GM23248 (cell line): ENCODE data around the gene CHRND. TPM values are rescaled to one million over a fixed set of nuclear protein-coding genes. Genes with fewer than 3 reads are reported as not detected.

Experiments
- DNase-seq: peaks from one replicate; pipeline ENCODE4 v3.0.0-alpha.2; 2015
- H2AFZ ChIP-seq: fragments of 200-600 bp; sonication (generic); 2 replicates; pipeline ENCODE4 v1.6.1; 2016; ENCODE audit warnings: antibody characterized with exemption
- H3F3A ChIP-seq: fragments of 200-600 bp; sonication (generic); 2 replicates; pipeline ENCODE4 v1.6.1; 2016; ENCODE audit warnings: mild to moderate bottlenecking, antibody characterized with exemption, mixed run types; ENCODE audit not compliant: insufficient read depth
- H3K27ac ChIP-seq: fragments of 200-600 bp; sonication (generic); 2 replicates; pipeline ENCODE4 v1.5.1; 2016; ENCODE audit warnings: mild to moderate bottlenecking
- H3K27me3 ChIP-seq: fragments of 200-600 bp; sonication (generic); replicated peaks from 2 replicates; pipeline ENCODE4 v1.6.1; 2016; ENCODE audit warnings: mild to moderate bottlenecking; ENCODE audit not compliant: insufficient read depth
- H3K36me3 ChIP-seq: fragments of 200-600 bp; sonication (generic); 2 replicates; pipeline ENCODE4 v1.6.1; 2016; ENCODE audit warnings: low read depth, mild to moderate bottlenecking
- H3K4me1 ChIP-seq: fragments of 200-600 bp; sonication (generic); 2 replicates; pipeline ENCODE4 v1.6.1; 2016; ENCODE audit warnings: mild to moderate bottlenecking; ENCODE audit not compliant: insufficient read depth
- H3K4me2 ChIP-seq: fragments of 200-600 bp; sonication (generic); one replicate; pipeline ENCODE4 v1.6.1; 2016; ENCODE audit warnings: mild to moderate bottlenecking; ENCODE audit not compliant: unreplicated experiment
- H3K4me3 ChIP-seq: fragments of 200-600 bp; sonication (generic); 2 replicates; pipeline ENCODE4 v1.5.1; 2016; ENCODE audit warnings: mild to moderate bottlenecking
- H3K79me2 ChIP-seq: fragments of 200-600 bp; sonication (generic); 2 replicates; pipeline ENCODE4 v1.6.1; 2016; ENCODE audit warnings: mild to moderate bottlenecking; ENCODE audit not compliant: insufficient read depth
- H3K9ac ChIP-seq: fragments of 200-600 bp; sonication (generic); 2 replicates; pipeline ENCODE4 v1.6.1; 2016; ENCODE audit warnings: mild to moderate bottlenecking
- H3K9me2 ChIP-seq: fragments of 200-600 bp; sonication (generic); 2 replicates; pipeline ENCODE4 v1.6.1; 2016; ENCODE audit warnings: mixed run types, mild to moderate bottlenecking, moderate library complexity; ENCODE audit not compliant: insufficient read depth
- H3K9me3 ChIP-seq: fragments of 200-600 bp; sonication (generic); one replicate; pipeline ENCODE4 v1.6.1; 2017; ENCODE audit warnings: low read depth
- H4K20me1 ChIP-seq: fragments of 200-600 bp; sonication (generic); 2 replicates; pipeline ENCODE4 v1.6.0; 2016; ENCODE audit not compliant: insufficient read depth
- EZH2 ChIP-seq: fragments of 200-600 bp; sonication (generic); IDR thresholded peaks from 2 replicates; pipeline ENCODE4 v1.6.1; 2018; ENCODE audit warnings: antibody characterized with exemption, mild to moderate bottlenecking; ENCODE audit not compliant: insufficient read depth, poor library complexity, severe bottlenecking
- EZH2phosphoT487 ChIP-seq: fragments of 200-600 bp; sonication (generic); IDR thresholded peaks from 2 replicates; pipeline ENCODE4 v1.6.1; 2018; ENCODE audit warnings: antibody characterized with exemption, moderate library complexity, mild to moderate bottlenecking, low read depth; ENCODE audit not compliant: insufficient read depth
- WGBS, 2 experiments: methylation state at CpG; one replicate each; pipeline ENCODE4 v1.1.6; 2015 to 2017; ENCODE audit warnings: low lambda C conversion rate in 2 of 2, low coverage in 1 of 2; ENCODE audit errors: missing lambda C conversion rate in 2 of 2; 5-methylcytosine and 5-hydroxymethylcytosine counted together
- in situ Hi-C: fragments of 300-500 bp; cut with MboI; formaldehyde crosslinking; loops from 2 replicates; pipeline ENCODE4 v1.15.0; 2020
- polyA plus RNA-seq: library from polyadenylated mRNA; unstranded; fragments of >200 nt; fragmentation: Nextera tagmentation; extraction: Ambion mirVana; gene quantifications from 2 replicates; pipeline ENCODE4 v1.2.1, GENCODE V29; 2016
- total RNA-seq: library from RNA; depleted of rRNA; stranded (reverse); fragments of >200 nt; shearing (Covaris generic); gene quantifications from 2 replicates; pipeline ENCODE4 v1.2.3, GENCODE V29; 2014

The CHRND gene
- total and polyA plus RNA-seq, 2 experiments from 2014 or later, result not detected

DNA sequence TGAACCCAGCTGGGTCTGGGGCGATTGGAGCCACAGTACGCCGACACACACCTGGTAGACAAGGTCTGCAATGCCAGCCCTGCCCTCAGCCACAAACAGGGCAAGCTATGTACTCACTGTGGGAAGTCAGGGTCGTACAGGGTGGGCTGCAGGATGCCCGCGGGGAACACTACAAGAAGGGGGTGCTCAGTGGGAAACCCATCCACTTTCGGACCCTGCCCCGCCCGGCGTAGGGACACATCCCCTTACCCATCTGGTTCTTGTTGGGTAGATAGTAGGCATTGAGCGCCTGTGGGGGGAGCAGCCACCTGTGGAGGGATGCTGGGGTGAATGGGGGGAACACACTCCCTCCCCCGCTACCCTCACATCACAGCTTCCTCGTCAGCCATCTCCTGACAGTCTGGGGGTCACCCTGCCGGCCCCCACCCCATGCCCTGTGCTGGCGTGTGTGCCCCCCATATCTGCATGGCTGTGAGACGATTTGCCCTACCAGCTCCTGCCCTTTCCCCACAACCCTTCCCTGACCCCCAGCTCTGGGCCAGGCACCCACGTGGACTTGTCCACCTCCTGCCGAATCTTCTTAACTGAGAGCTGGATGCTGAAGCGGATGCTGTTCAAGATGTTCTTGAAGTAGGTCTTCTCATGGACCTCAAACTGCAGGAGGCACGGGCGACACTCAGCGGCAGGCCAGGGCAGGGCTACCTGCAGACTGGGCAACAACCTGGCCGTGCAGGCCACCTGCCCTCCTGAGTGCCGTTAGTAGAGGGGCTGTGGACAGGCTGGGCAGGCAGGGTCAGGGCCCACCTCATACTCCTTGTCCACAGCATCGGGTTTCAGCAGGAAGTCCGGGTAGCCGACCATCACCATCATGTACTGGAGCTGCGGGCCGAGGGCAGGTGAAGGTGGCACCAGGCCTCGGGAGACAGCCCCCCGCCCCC, 43.4 kb upstream of the CHRND start:
- in situ Hi-C loops, result no loop called here
- no peaks in the 10 kb centered on the region for H4K20me1 ChIP-seq
- H3K4me3 ChIP-seq, result no peak overlapping the region
- H3K4me1 ChIP-seq, result no peaks in the 10 kb centered on the region
- peaks cover 24% of the 10 kb centered on the region for H3K27me3 ChIP-seq
- H3K4me2 ChIP-seq, result no peak overlapping the region
- H3K9ac ChIP-seq, result no peak overlapping the region
- no peak for DNase-seq
- no peaks in the 10 kb centered on the region for H3K79me2 ChIP-seq
- H2AFZ ChIP-seq, result no peak overlapping the region
- no peaks in the 10 kb centered on the region for H3K9me2 ChIP-seq
- no peaks in the 10 kb centered on the region for H3F3A ChIP-seq
- TF ChIP-seq EZH2phosphoT487 (no peak), EZH2 (no peak)
- WGBS, 2 experiments, result 65 to 66% methylated on average over 28 to 30 of the region's 31 CpGs
- H3K36me3 ChIP-seq, result no peaks in the 10 kb centered on the region
- H3K9me3 ChIP-seq, result no peaks in the 10 kb centered on the region
- H3K27ac ChIP-seq, result no peak overlapping the region

DNA sequence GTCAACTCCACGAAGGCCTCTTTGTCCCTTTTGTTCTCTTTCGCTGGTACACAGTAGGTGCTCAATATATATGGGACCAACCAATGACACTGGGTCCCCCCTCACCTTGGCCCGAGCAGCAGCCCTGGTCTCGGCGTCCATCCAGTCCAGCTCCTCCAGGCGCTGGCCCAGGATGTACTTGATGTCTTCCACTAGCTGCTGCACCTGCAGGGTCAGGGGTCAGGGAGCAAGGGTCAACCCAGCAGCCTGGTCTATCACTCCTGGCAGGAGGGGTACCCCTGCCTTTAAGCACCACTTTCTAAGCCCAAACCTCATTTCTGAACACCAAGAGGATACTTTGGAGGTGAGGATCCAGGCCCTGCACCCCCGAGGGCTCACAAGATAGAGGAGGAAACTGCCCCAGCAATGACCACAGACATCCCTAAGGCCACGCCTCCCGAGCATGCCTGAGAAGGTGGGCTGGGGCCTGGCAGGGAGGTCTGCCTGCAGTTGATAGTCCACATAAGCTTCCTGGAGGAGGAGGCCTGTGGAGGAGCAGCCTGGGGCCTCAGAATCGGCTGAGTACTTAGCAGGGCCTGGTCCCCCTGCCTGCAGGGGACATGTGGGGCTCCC, 42.5 kb upstream of the CHRND start:
- H3K27ac ChIP-seq, result no peak overlapping the region
- H2AFZ ChIP-seq, result no peak overlapping the region
- H3K4me2 ChIP-seq, result no peak overlapping the region
- no peaks in the 10 kb centered on the region for H4K20me1 ChIP-seq
- H3K9me3 ChIP-seq, result no peaks in the 10 kb centered on the region
- no peaks in the 10 kb centered on the region for H3K9me2 ChIP-seq
- no peak for DNase-seq
- WGBS, 2 experiments, result 61 to 66% methylated on average over 10 of the region's 10 CpGs
- H3K27me3 ChIP-seq, result peaks cover 30% of the 10 kb centered on the region
- TF ChIP-seq EZH2phosphoT487 (no peak), EZH2 (no peak)
- in situ Hi-C loops, result no loop called here
- H3K79me2 ChIP-seq, result no peaks in the 10 kb centered on the region
- no peak overlapping the region for H3K4me3 ChIP-seq
- H3K9ac ChIP-seq, result no peak overlapping the region
- no peaks in the 10 kb centered on the region for H3F3A ChIP-seq
- H3K36me3 ChIP-seq, result no peaks in the 10 kb centered on the region
- H3K4me1 ChIP-seq, result no peaks in the 10 kb centered on the region

DNA sequence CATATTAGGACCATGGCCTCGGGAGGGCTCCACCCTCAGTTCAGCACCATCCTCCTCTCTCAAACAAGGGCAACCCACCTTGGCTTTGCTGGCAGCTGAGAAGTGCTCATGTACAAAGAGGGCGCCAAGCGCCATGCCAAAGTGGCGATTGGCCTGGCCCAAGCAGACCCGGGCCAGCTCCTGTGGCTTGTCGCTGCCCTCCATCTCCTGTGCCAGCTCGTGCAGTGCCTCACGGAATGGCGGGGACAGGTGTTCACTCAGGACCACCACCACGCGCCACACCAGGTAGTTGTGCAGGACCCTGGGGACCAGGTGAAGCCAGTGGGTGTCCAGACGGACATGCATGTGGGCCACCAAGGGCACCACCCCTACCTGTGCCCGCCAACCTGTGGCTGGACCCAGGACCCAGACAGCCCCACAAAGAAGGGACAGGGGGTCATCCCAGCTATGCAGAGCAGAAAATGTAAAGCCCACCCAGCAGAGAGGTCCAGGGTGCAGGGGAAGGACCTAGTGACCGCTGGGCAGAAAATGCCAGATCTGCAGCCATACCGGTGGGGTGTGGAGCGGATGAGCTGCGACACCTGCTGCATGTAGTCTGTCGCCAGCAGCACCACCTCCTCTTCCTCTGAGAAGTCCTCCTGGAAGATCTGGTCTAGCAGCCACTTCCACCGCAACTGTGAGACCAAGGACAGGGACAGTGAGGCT, 41.9 kb upstream of the CHRND start:
- peaks cover 37% of the 10 kb centered on the region for H3K27me3 ChIP-seq
- H3K9me2 ChIP-seq, result no peaks in the 10 kb centered on the region
- no peaks in the 10 kb centered on the region for H3K79me2 ChIP-seq
- no peaks in the 10 kb centered on the region for H3F3A ChIP-seq
- TF ChIP-seq EZH2phosphoT487 (no peak), EZH2 (no peak)
- 69% methylated on average over 18 to 19 of the region's 19 CpGs for WGBS, 2 experiments
- no peaks in the 10 kb centered on the region for H3K4me1 ChIP-seq
- no peaks in the 10 kb centered on the region for H4K20me1 ChIP-seq
- H2AFZ ChIP-seq, result no peak overlapping the region
- H3K27ac ChIP-seq, result no peak overlapping the region
- no peak overlapping the region for H3K4me3 ChIP-seq
- H3K9me3 ChIP-seq, result no peaks in the 10 kb centered on the region
- no peak for DNase-seq
- no peaks in the 10 kb centered on the region for H3K36me3 ChIP-seq
- no peak overlapping the region for H3K4me2 ChIP-seq
- in situ Hi-C loops, result no loop called here
- no peak overlapping the region for H3K9ac ChIP-seq

DNA sequence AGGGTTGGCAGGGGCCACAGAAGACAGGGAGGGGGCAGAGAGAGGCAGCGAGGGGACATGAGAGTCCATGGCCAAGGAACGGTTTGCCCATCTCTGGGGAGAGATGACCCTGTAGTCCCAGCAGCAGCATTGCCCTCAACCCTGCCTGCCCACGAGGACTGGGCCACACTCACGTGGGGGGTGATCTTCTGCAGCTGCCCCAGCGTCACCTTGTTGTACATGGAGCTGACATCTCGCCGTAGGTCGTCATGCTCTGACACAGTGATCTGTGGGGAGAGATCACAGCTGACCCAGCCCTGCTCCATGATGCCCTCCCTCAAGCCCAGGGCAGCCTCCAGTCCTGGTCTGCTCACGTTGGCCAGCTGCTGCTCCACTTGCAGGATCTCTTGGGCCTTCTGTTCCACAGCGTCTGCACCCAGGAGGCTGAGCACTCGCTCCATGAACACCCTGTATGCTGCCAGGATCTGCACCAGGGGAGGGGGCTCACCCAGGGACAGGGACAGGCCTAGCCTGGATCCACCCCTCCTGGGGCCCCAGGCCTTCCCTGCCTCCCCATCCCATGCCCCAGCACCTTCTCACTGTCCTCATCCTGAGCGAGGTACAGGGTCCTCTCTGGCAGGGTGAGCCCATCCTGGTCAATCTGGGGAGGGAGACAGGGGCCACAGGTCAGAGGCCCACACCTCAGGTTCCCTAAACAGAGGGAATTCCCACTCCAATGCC, 41.2 kb upstream of the CHRND start:
- H3K36me3 ChIP-seq, result no peaks in the 10 kb centered on the region
- H3K9ac ChIP-seq, result no peak overlapping the region
- H4K20me1 ChIP-seq, result no peaks in the 10 kb centered on the region
- no peak overlapping the region for H3K4me3 ChIP-seq
- no peak overlapping the region for H2AFZ ChIP-seq
- H3F3A ChIP-seq, result no peaks in the 10 kb centered on the region
- 51 to 54% methylated on average over 11 to 12 of the region's 12 CpGs for WGBS, 2 experiments
- no peaks in the 10 kb centered on the region for H3K9me3 ChIP-seq
- in situ Hi-C loops, result no loop called here
- H3K27me3 ChIP-seq, result peaks cover 37% of the 10 kb centered on the region
- H3K79me2 ChIP-seq, result no peaks in the 10 kb centered on the region
- H3K27ac ChIP-seq, result no peak overlapping the region
- H3K4me2 ChIP-seq, result no peak overlapping the region
- no peaks in the 10 kb centered on the region for H3K4me1 ChIP-seq
- TF ChIP-seq EZH2phosphoT487, result no peak
- TF ChIP-seq EZH2, result no peak
- H3K9me2 ChIP-seq, result no peaks in the 10 kb centered on the region
- no peak for DNase-seq
